Gastrocnemius medialis (tissue), 4 donors: ENCODE results near the gene NPRL2.

Experiments used
- CTCF ChIP-seq, 5 experiments: fragments of 450-650 bp in 3 of 5; fragments of 200-600 bp in 2 of 5; sonication (generic) in 2 of 5; IDR thresholded peaks in 4 of 5; conservative IDR thresholded peaks in 1 of 5; 1 replicate in 4 of 5; 2 replicates in 1 of 5; pipeline ENCODE4 v1.5.1; 2016 to 2019; ENCODE audit warnings: antibody characterized with exemption in 5 of 5, mild to moderate bottlenecking in 3 of 5, moderate library complexity in 3 of 5
- POLR2A ChIP-seq, 2 donors: fragments of 450-650 bp; IDR thresholded peaks; one replicate each; pipeline ENCODE4 v1.6.1; 2017; ENCODE audit warnings: antibody characterized with exemption in 2 of 2, mild to moderate bottlenecking in 2 of 2, moderate library complexity in 2 of 2

DNA sequence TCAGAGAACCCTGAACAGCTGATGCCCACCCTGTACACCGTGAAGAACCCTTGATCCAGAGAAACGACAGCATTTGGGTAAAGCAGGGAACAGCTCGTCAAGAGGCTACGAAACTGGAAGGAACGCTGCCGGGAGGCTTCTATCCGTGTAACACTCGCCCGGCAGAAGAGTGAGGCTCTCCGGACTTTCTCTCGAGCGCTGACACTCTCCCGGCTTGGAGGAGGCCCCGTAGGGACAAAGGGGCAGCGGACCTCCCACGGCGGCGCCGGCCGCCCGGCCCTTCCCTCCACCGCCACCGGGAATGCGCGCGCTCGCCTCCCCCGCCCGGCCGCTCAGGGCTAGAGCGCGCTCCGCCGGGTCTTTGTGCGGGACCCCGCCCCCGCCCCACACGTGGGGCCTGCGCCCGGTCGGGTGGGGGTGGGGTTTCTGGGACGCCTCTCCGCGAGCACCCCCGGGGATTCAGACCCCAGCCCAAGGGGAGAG, 29.7 kb downstream of the NPRL2 start:
- no peak for TF ChIP-seq CTCF (IDR thresholded peaks at IDR 0.05 in 4 of 5, conservative IDR thresholded peaks at IDR 0.05 in 1 of 5)
- peak in 1 of 2 donors; percentile 75 for TF ChIP-seq POLR2A (IDR thresholded peaks at IDR 0.05)
